Psoas muscle (tissue), 8 donors: ENCODE results near the gene DDX3Y. TPM values are rescaled to one million over a fixed set of nuclear protein-coding genes. Genes with fewer than 3 reads are reported as not detected.

Source experiments
- ATAC-seq, 4 donors: fragments of 200-7000 bp; cut with Tn5 transposase; one replicate each; pipeline ENCODE4 v1.9.1; 2020; ENCODE audit warnings: moderate library complexity in 3 of 4, mild to moderate bottlenecking in 2 of 4
- DNase-seq, 2 donors: peaks; one replicate each; pipeline ENCODE4 v3.0.0-alpha.2; 2020
- H3K27ac ChIP-seq: fragments of 200-600 bp; one replicate; pipeline ENCODE4 v1.8.0; 2022
- H3K27me3 ChIP-seq, 3 donors: fragments of 200-600 bp in 1 of 3; one replicate each; pipeline versions ENCODE4 v1.6.1 to v1.8.0; 2013 to 2022; ENCODE audit warnings: low read length in 2 of 3, mild to moderate bottlenecking in 2 of 3, moderate library complexity in 1 of 3; ENCODE audit not compliant: insufficient read depth in 3 of 3
- H3K36me3 ChIP-seq, 2 donors: fragments of 200-600 bp in 1 of 2; one replicate each; pipeline versions ENCODE4 v1.6.1 to v1.8.0; 2013 to 2022; ENCODE audit warnings: low read depth in 1 of 2, mild to moderate bottlenecking in 1 of 2, moderate library complexity in 1 of 2; ENCODE audit not compliant: insufficient read depth in 1 of 2
- H3K4me1 ChIP-seq: fragments of 200-600 bp; one replicate; pipeline ENCODE4 v1.8.0; 2022
- H3K4me3 ChIP-seq: fragments of 200-600 bp; one replicate; pipeline ENCODE4 v1.8.0; 2022; ENCODE audit warnings: mild to moderate bottlenecking
- H3K9me3 ChIP-seq: fragments of 200-600 bp; one replicate; pipeline ENCODE4 v1.8.0; 2022
- CTCF ChIP-seq: fragments of 200-600 bp; IDR thresholded peaks from one replicate; pipeline ENCODE4 v1.8.0; 2022; ENCODE audit warnings: antibody characterized with exemption
- WGBS, 3 donors: extraction: QIAGEN DNeasy Blood & Tissue Kit; methylation state at CpG; one replicate each; pipeline versions ENCODE4 v1.1.6 to v1.1.7; 2013; 5-methylcytosine and 5-hydroxymethylcytosine counted together
- intact Hi-C, 2 donors: fragments of 100-400 bp; cut with DNase I; formaldehyde crosslinking; loops; one replicate each; pipeline versions ENCODE4 v1.11.0 to v1.14.2; 2022
- polyA plus RNA-seq, 3 donors: library from polyadenylated mRNA; stranded (reverse); fragments of 200-250 nt; gene quantifications; one replicate each; pipeline ENCODE4 v1.2.3, GENCODE V29; 2013
- total RNA-seq, 4 donors: library from RNA; stranded (reverse); fragmentation: NEBNext Ultra II Directional in 2 of 4; extraction: Animal tissue kit (Norgen Biotek cat#: 25700) in 2 of 4; gene quantifications; one replicate each; pipeline versions ENCODE4 v1.2.1 to v1.2.4, GENCODE V29; 2021 to 2023
- donor health status: healthy with polysubstance abuse.
- donor health status: DM: no; HTN: no; CAD: no; lungs with moderate emphysema.
- donor health status: Bipolar disorder and iron deficiency.
- donor health status: healthy.
- donor health status: DM: yes; HTN: yes; CAD: no.
- donor health status: DM: no; HTN: no; CAD: no.
- donor health status: DM: no; HTN: no; CAD: no.
- donor health status: DM: yes; HTN: yes; CAD: no.

DDX3Y gene
- total and polyA plus RNA-seq, 7 donors: 0.04 to 37.5 (median 24.7) TPM; not detected in 4

- no peak for DNase-seq
- no peaks in the 10 kb centered on the region for H3K36me3 ChIP-seq
- intact Hi-C loops: no loop called here
- no peak overlapping the region for H3K4me3 ChIP-seq
- TF ChIP-seq CTCF: no peak
- no peak for ATAC-seq
- no peaks in the 10 kb centered on the region for H3K4me1 ChIP-seq
- no peaks in the 10 kb centered on the region for H3K27me3 ChIP-seq
- WGBS, 3 donors: 66 to 69% methylated on average over 5 of the region's 5 CpGs; no CpG with 5 or more reads in 1 of the 3 donors
- H3K9me3 ChIP-seq: no peaks in the 10 kb centered on the region
- H3K27ac ChIP-seq: no peak overlapping the region
Observed at GRCh38 chrY:12941725-12942687, 37.3 kb downstream of the DDX3Y start.

Other genes with a start within 250 kb of the DDX3Y start
- not detected for gene USP9Y, start 203.6 kb upstream of the DDX3Y start, total RNA-seq
- gene USP9Y, start 203.6 kb upstream of the DDX3Y start, polyA plus RNA-seq: 1 to 10 TPM in 2 of 3 donors, not detected in 1; 3.2 to 5.5 TPM